ENCODE data around the gene NOS3. TPM values are rescaled to one million over a fixed set of nuclear protein-coding genes. Genes with fewer than 3 reads are reported as not detected.

The NOS3 gene
- total RNA-seq, 4 donors from 2014 or later, result 1.4 to 3.2 (median 2.2) TPM

- 33 to 60% methylated on average over 7 to 17 of the region's 23 CpGs for WGBS, 2 donors
- H3K4me3 ChIP-seq, result peak overlapping the region in 1 of 4 donors; percentile 55
- no peaks in the 10 kb centered on the region for H3K36me3 ChIP-seq
- H3K9me3 ChIP-seq, result no peaks in the 10 kb centered on the region
- intact Hi-C loops (cut with DNase I), result no loop called here
- peaks cover 0 to 96% (median 5%) of the 10 kb centered on the region in 4 donors for H3K27me3 ChIP-seq
- DNase-seq, result no peak
- H3K27ac ChIP-seq, result peak overlapping the region in 1 of 4 donors; percentile 34
- peaks cover 15 to 78% (median 25%) of the 10 kb centered on the region in 3 donors for H3K4me1 ChIP-seq
- no peak for TF ChIP-seq POLR2A (IDR thresholded peaks at IDR 0.05)
- TF ChIP-seq, protein P1, sequence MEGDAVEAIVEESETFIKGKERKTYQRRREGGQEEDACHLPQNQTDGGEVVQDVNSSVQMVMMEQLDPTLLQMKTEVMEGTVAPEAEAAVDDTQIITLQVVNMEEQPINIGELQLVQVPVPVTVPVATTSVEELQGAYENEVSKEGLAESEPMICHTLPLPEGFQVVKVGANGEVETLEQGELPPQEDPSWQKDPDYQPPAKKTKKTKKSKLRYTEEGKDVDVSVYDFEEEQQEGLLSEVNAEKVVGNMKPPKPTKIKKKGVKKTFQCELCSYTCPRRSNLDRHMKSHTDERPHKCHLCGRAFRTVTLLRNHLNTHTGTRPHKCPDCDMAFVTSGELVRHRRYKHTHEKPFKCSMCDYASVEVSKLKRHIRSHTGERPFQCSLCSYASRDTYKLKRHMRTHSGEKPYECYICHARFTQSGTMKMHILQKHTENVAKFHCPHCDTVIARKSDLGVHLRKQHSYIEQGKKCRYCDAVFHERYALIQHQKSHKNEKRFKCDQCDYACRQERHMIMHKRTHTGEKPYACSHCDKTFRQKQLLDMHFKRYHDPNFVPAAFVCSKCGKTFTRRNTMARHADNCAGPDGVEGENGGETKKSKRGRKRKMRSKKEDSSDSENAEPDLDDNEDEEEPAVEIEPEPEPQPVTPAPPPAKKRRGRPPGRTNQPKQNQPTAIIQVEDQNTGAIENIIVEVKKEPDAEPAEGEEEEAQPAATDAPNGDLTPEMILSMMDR (IDR thresholded peaks at IDR 0.05), result peak in 4 of 6 experiments; percentile 27 to 51 (median 30)
These were observed 22.1 kb downstream of the NOS3 start for GRCh38 chr7:151012911-151013347.

- no peak for TF ChIP-seq POLR2A (IDR thresholded peaks at IDR 0.05)
- TF ChIP-seq, protein P1 (IDR thresholded peaks at IDR 0.05), result no peak
These were observed 22.5 kb downstream of the NOS3 start for GRCh38 chr7:151013356-151013732.

DNA sequence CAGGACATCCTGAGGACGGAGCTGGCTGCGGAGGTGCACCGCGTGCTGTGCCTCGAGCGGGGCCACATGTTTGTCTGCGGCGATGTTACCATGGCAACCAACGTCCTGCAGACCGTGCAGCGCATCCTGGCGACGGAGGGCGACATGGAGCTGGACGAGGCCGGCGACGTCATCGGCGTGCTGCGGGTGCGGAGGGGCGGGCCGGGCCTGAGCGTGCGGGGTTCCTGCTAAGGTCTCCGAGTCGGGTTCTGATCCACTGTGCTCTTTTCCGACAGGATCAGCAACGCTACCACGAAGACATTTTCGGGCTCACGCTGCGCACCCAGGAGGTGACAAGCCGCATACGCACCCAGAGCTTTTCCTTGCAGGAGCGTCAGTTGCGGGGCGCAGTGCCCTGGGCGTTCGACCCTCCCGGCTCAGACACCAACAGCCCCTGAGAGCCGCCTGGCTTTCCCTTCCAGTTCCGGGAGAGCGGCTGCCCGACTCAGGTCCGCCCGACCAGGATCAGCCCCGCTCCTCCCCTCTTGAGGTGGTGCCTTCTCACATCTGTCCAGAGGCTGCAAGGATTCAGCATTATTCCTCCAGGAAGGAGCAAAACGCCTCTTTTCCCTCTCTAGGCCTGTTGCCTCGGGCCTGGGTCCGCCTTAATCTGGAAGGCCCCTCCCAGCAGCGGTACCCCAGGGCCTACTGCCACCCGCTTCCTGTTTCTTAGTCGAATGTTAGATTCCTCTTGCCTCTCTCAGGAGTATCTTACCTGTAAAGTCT lies 23.1 kb downstream of the NOS3 start:
- intact Hi-C loops (cut with DNase I), result no loop called here
- Histone ChIP-seq H3K4me1 (peaks cover 25 to 78% (median 29%) of the 10 kb centered on the region in 3 donors), H3K4me3 (peak overlapping the region; percentile 1 to 55 (median 28)), H3K9me3 (no peaks in the 10 kb centered on the region), H3K27me3 (peaks cover 0 to 98% (median 5%) of the 10 kb centered on the region in 4 donors), H3K27ac (peak overlapping the region in 2 of 4 donors; percentile 0 to 49), H3K36me3 (no peaks in the 10 kb centered on the region)
- 30 to 32% methylated on average over 16 to 24 of the region's 55 CpGs for WGBS, 2 donors
- peak; percentile 29 for DNase-seq
- TF ChIP-seq, protein P1 (IDR thresholded peaks at IDR 0.05), result peak in 1 of 6 experiments; percentile 23
- TF ChIP-seq POLR2A (IDR thresholded peaks at IDR 0.05), result peak in 1 of 4 donors; percentile 6

More at GRCh38 chr7:151013356-151013732, 22.5 kb downstream of the NOS3 start:
- Histone ChIP-seq H3K4me1 (peaks cover 20 to 78% (median 25%) of the 10 kb centered on the region in 3 donors), H3K36me3 (no peaks in the 10 kb centered on the region), H3K27ac (peak overlapping the region in 1 of 4 donors; percentile 34), H3K4me3 (peak overlapping the region; percentile 1 to 55 (median 28)), H3K9me3 (no peaks in the 10 kb centered on the region), H3K27me3 (peaks cover 0 to 97% (median 5%) of the 10 kb centered on the region in 4 donors)
- intact Hi-C loops (cut with DNase I), result no loop called here
- 7 to 67% methylated on average over 1 to 6 of the region's 26 CpGs for WGBS, 2 donors
- DNase-seq, result no peak

DNA sequence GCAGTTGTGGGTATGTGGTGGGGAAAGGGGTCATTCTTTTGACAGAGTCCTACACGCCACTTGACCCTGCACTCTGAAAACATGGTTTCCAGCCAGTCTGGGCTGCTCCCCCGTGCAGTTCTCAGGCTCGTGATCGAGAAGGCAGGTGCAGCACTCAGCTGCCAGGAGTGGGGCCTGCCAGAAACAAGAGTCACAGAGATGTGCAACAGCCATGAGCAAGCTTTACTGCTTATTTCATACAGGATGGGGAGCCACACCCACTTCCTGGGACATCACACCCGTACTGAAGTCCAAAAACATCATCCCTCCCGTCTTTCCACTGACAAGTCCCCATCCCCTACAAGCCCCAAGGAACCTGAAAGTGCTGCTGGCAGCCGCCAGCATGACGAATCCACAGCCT lies 24.1 kb downstream of the NOS3 start:
- whole genome bisulfite sequencing, 2 donors, result 55 to 58% methylated on average over 5 to 8 of the region's 8 CpGs
- H3K4me3 ChIP-seq, result no peak overlapping the region
- no peak for DNase-seq
- H3K27ac ChIP-seq, result no peak overlapping the region
- H3K9me3 ChIP-seq, result no peaks in the 10 kb centered on the region
- no peaks in the 10 kb centered on the region for H3K36me3 ChIP-seq
- H3K4me1 ChIP-seq, result peaks cover 32 to 78% (median 32%) of the 10 kb centered on the region in 3 donors
- H3K27me3 ChIP-seq, result peaks cover 0 to 98% (median 7%) of the 10 kb centered on the region in 4 donors
- TF ChIP-seq POLR2A (IDR thresholded peaks at IDR 0.05), result no peak
- TF ChIP-seq, protein P1 (IDR thresholded peaks at IDR 0.05), result no peak
- intact Hi-C loops (cut with DNase I), result no loop called here

DNA sequence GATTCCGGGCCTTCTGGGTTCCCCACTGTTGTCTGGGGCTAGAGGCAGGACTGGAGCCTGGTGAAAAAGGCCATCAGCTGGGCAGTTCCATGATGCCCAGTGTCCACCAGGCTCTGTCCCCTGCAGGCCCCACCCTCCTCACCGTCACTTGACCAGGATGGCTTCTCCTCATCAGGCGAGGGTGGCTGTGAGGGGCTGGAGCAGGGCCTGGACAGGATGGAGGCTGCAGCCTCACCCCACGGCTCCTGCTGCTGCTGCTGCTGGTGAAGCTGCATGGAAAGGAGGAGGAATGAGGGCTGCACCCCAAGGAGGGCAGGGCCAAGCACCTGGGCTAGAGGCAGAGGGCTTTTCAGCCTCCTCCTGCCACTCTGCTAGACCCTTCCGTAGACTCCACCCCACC lies 25.1 kb downstream of the NOS3 start:
- TF ChIP-seq, protein P1 (IDR thresholded peaks at IDR 0.05), result no peak
- no peak for TF ChIP-seq POLR2A (IDR thresholded peaks at IDR 0.05)
- intact Hi-C loops (cut with DNase I), result no loop called here
- H3K36me3 ChIP-seq, result no peaks in the 10 kb centered on the region
- 100% methylated on average over 1 of the region's 5 CpGs; no CpG with 5 or more reads in 1 of the 2 donors for WGBS, 2 donors
- H3K27ac ChIP-seq, result no peak overlapping the region
- no peaks in the 10 kb centered on the region for H3K9me3 ChIP-seq
- H3K4me3 ChIP-seq, result no peak overlapping the region
- DNase-seq, result no peak
- peaks cover 0 to 98% (median 7%) of the 10 kb centered on the region in 4 donors for H3K27me3 ChIP-seq
- H3K4me1 ChIP-seq, result peaks cover 23 to 71% (median 29%) of the 10 kb centered on the region in 3 donors

Data from esophagus squamous epithelium (tissue), 5 donors.